Measurements from ENCODE around the gene LIPA. TPM values are rescaled to one million over a fixed set of nuclear protein-coding genes. Genes with fewer than 3 reads are reported as not detected.
"Not testable (repeated sequence)": the region's sequence is repeated elsewhere in the genome, so short reads cannot be mapped to it uniquely, and the experiment has no call there.

Gene LIPA
- total RNA-seq, 1 donor from 2014 or later = 18.9 TPM

DNA sequence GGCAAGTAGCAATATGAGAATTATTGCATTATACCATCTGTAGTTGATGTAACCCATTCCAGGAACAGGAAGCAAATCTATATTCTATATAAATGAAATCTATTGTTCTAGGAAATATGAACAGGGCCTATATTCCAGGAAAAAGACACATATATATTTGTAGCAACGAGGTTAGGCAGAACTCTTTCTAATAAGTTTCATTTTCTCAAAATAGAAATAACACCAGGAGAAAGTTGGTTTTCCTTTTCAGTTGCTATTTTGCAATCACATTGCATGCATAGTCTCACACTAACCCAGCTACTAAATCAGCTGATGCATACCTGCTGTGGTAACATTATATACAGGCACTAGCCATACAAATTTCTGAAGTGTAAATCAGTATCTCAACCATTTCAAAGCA lies 44.0 kb upstream of the LIPA start:
- Mint-ChIP-seq H3K4me1 (no peaks in the 10 kb centered on the region), H3K4me3 (no peak overlapping the region), H3K27ac (no peak overlapping the region), H3K9me3 (peaks cover 9% of the 10 kb centered on the region), H3K27me3 (ENCODE audit: insufficient read depth, low read depth) (peaks cover 5% of the 10 kb centered on the region), H3K36me3 (peaks cover 3% of the 10 kb centered on the region)
- Histone ChIP-seq H3F3A (ENCODE audit: low read depth) (no peaks in the 10 kb centered on the region), H3K4me3 (no peak overlapping the region), H3K27me3 (no peaks in the 10 kb centered on the region), H3K36me3 (no peaks in the 10 kb centered on the region), H3K27ac (no peak overlapping the region), H3K4me1 (no peaks in the 10 kb centered on the region), H2AFZ (replicated peaks) (no peak overlapping the region), H3K79me2 (ENCODE audit: low read depth) (no peaks in the 10 kb centered on the region), H3K4me2 (no peak overlapping the region), H4K20me1 (ENCODE audit: low read depth) (no peaks in the 10 kb centered on the region), H3K9me3 (ENCODE audit: low read depth) (no peaks in the 10 kb centered on the region), H3K9ac (no peak overlapping the region)
- no peak for TF ChIP-seq EZH2 (IDR thresholded peaks at IDR 0.05)
- TF ChIP-seq, protein P1, sequence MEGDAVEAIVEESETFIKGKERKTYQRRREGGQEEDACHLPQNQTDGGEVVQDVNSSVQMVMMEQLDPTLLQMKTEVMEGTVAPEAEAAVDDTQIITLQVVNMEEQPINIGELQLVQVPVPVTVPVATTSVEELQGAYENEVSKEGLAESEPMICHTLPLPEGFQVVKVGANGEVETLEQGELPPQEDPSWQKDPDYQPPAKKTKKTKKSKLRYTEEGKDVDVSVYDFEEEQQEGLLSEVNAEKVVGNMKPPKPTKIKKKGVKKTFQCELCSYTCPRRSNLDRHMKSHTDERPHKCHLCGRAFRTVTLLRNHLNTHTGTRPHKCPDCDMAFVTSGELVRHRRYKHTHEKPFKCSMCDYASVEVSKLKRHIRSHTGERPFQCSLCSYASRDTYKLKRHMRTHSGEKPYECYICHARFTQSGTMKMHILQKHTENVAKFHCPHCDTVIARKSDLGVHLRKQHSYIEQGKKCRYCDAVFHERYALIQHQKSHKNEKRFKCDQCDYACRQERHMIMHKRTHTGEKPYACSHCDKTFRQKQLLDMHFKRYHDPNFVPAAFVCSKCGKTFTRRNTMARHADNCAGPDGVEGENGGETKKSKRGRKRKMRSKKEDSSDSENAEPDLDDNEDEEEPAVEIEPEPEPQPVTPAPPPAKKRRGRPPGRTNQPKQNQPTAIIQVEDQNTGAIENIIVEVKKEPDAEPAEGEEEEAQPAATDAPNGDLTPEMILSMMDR (IDR thresholded peaks at IDR 0.05) = no peak
- no peak for TF ChIP-seq EZH2phosphoT487 (IDR thresholded peaks at IDR 0.05)
- no peak for DNase-seq (ENCODE audit: low spot score)

DNA sequence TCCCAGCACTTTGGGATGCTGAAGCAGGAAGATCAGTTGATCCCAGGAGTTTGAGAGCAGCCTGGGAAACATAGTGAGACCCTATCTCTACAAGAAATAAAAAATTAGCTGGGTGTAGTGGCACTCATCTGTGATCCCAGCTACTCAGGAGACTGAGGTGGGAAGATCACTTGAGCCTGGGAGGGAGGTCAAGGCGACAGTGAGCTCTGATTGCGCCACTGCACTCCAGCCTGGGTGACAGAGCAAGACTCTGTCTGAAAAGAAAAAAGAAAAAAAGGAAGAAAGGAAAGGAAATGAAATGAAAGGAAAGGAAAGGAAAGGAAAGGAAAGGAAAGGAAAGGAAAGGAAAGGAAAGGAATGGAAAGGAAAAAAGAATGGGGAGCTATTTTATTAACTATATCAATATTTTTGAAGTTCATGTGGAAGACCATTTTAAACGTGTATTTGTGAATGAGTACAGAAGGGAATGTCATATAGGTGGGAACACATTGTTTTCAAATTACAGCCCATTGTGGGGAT lies 43.2 kb upstream of the LIPA start:
- Histone ChIP-seq H4K20me1 (ENCODE audit: low read depth) (no peaks in the 10 kb centered on the region), H3K27me3 (no peaks in the 10 kb centered on the region), H3K4me2 (no peak overlapping the region), H3F3A (ENCODE audit: low read depth) (no peaks in the 10 kb centered on the region), H3K9ac (no peak overlapping the region), H3K4me3 (no peak overlapping the region), H3K36me3 (no peaks in the 10 kb centered on the region), H3K4me1 (peaks cover 8% of the 10 kb centered on the region), H3K9me3 (ENCODE audit: low read depth) (no peaks in the 10 kb centered on the region), H3K79me2 (ENCODE audit: low read depth) (no peaks in the 10 kb centered on the region), H2AFZ (replicated peaks) (no peak overlapping the region), H3K27ac (no peak overlapping the region)
- no peak overlapping the region for H3K4me3 Mint-ChIP-seq
- peaks cover 5% of the 10 kb centered on the region for H3K27me3 Mint-ChIP-seq (ENCODE audit: insufficient read depth, low read depth)
- no peak for DNase-seq (ENCODE audit: low spot score)
- peaks cover 9% of the 10 kb centered on the region for H3K9me3 Mint-ChIP-seq
- no peaks in the 10 kb centered on the region for H3K4me1 Mint-ChIP-seq
- TF ChIP-seq, protein P1 (IDR thresholded peaks at IDR 0.05) = no peak
- TF ChIP-seq EZH2phosphoT487 (IDR thresholded peaks at IDR 0.05) (no peak), EZH2 (IDR thresholded peaks at IDR 0.05) (no peak)
- H3K36me3 Mint-ChIP-seq = peaks cover 3% of the 10 kb centered on the region
- no peak overlapping the region for H3K27ac Mint-ChIP-seq

DNA sequence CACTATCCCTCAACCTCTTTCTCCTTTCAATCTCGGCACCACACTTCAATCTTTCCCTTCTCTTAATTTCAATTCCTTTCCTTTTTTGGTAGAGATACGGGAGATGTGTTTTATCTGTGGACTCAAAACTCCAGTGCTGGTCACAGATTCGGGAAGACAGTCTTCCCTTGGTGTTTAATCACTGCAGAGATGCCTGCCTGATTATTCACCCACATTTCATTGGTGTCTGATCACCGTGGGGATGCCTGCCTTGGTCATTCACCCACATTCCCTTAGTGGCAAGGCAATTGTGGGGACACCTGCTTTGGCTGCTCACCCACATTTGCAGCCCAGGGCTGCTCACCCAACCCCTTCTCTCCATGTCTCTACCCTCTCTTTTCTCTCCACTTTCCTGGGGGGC lies 33.7 kb upstream of the LIPA start:
- DNase-seq (ENCODE audit: low spot score); H3F3A ChIP-seq (ENCODE audit: low read depth); H3K79me2 ChIP-seq (ENCODE audit: low read depth); H3K27ac Mint-ChIP-seq; H3K4me2 ChIP-seq; H2AFZ ChIP-seq (replicated peaks); H3K9me3 Mint-ChIP-seq; H3K36me3 Mint-ChIP-seq; H4K20me1 ChIP-seq (ENCODE audit: low read depth); H3K27ac ChIP-seq; H3K9ac ChIP-seq; H3K27me3 ChIP-seq; H3K4me3 Mint-ChIP-seq; H3K36me3 ChIP-seq; H3K9me3 ChIP-seq (ENCODE audit: low read depth); H3K27me3 Mint-ChIP-seq (ENCODE audit: insufficient read depth, low read depth); H3K4me3 ChIP-seq: not testable (repeated sequence)
- H3K4me1 Mint-ChIP-seq = peaks cover 25% of the 10 kb centered on the region
- peaks cover 27% of the 10 kb centered on the region for H3K4me1 ChIP-seq

DNA sequence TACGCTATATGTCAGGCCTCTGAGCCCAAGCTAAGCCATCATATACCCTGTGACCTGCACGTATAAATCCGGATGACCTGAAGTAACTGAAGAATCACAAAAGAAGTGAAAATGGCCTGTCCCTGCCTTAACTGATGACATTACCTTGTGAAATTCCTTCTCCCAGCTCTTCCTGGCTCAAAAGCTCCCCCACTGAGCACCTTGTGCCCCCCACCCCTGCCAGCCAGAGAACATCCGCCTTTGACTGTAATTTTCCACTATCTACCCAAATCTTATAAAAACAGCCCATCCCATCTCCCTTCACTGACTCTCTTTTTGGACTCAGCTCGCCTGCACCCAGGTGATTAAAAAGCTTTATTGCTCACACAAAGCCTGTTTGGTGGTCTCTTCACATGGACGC lies 33.1 kb upstream of the LIPA start:
- H3K27me3 Mint-ChIP-seq (ENCODE audit: insufficient read depth, low read depth); H3K9me3 ChIP-seq (ENCODE audit: low read depth); H3K4me2 ChIP-seq; H4K20me1 ChIP-seq (ENCODE audit: low read depth); H3K36me3 Mint-ChIP-seq; H3K9ac ChIP-seq; DNase-seq (ENCODE audit: low spot score); H3K4me3 Mint-ChIP-seq; H3F3A ChIP-seq (ENCODE audit: low read depth); H3K36me3 ChIP-seq; H3K9me3 Mint-ChIP-seq; H3K27me3 ChIP-seq; H2AFZ ChIP-seq (replicated peaks); H3K79me2 ChIP-seq (ENCODE audit: low read depth); H3K27ac ChIP-seq; H3K4me3 ChIP-seq: not testable (repeated sequence)
- H3K4me1 ChIP-seq = peaks cover 21% of the 10 kb centered on the region
- Mint-ChIP-seq H3K4me1 (peaks cover 25% of the 10 kb centered on the region), H3K27ac (peak overlapping the region; percentile 51)
